ENCODE results near the gene TAOK2.

GRCh38 chr16:29990034-29990433 is 16.4 kb downstream of the TAOK2 start:
- TF ChIP-seq CTCF (IDR thresholded peaks at IDR 0.05) = no peak
- TF ChIP-seq POLR2A (IDR thresholded peaks at IDR 0.05) = no peak

Data from right lobe of liver (tissue), 4 donors.